Lower leg skin (tissue), 3 donors: ENCODE results near the gene INO80D.

Source experiments
- CTCF ChIP-seq, 3 donors: fragments of 450-650 bp; IDR thresholded peaks; one replicate each; pipeline ENCODE4 v1.5.1; 2016; ENCODE audit warnings: antibody characterized with exemption in 3 of 3, mild to moderate bottlenecking in 3 of 3, moderate library complexity in 2 of 3
- POLR2A ChIP-seq, 2 donors: fragments of 450-650 bp; IDR thresholded peaks; one replicate each; pipeline ENCODE4 v1.6.1; 2016 to 2017; ENCODE audit warnings: antibody characterized with exemption in 2 of 2, mild to moderate bottlenecking in 1 of 2, moderate library complexity in 1 of 2

- TF ChIP-seq POLR2A (IDR thresholded peaks at IDR 0.05), result no peak
- TF ChIP-seq CTCF (IDR thresholded peaks at IDR 0.05), result no peak
Measured at GRCh38 chr2:206051912-206052311, 34.1 kb downstream of the INO80D start.
